ENCODE results near the gene C13orf42. TPM values are rescaled to one million over a fixed set of nuclear protein-coding genes. Genes with fewer than 3 reads are reported as not detected.

C13orf42 gene
- total RNA-seq, 1 experiment from 2014 or later, result not detected

DNA sequence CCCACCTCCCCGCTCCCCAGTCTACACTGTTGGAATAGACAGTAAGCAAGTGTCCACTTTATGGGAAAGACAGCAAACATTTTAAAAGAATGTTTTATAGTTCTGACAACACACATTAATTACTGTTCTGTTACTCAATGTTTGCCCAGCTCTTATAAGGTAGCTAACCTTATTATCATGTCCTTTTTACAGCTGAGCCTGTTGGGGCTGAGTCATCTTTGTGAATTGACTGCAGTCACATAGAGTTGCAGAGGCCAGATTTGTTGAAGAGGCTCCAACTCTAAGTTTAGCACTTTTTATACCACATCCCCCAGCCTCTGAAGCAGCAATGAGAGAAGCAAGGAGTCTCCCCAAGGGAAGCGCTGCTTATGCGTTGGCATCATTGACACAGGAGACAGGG, 76.2 kb downstream of the C13orf42 start:
- POLR2A ChIA-PET, result no interaction called here
- BruUV-seq (replicated peaks), result no TSS peak
- RAD21 ChIA-PET (ENCODE audit: low non-redundant PET in 1 of 2, low total read pairs in 2 of 2, uncharacterized antibody in 2 of 2, unreplicated experiment in 2 of 2), result no interaction called here

More for the DNA sequence above, 76.2 kb downstream of the C13orf42 start:
- Histone ChIP-seq H3K4me3 (replicated peaks in 1 of 2; ENCODE audit: low read depth in 1 of 2, low read length in 2 of 2) (no peak overlapping the region), H2AFZ (ENCODE audit: low read depth, low read length, poor library complexity, severe bottlenecking) (no peak overlapping the region), H3K79me2 (ENCODE audit: insufficient read depth, low read length) (no peaks in the 10 kb centered on the region), H3K27ac (ENCODE audit: low read depth, low read length) (no peak overlapping the region), H3K27me3 (ENCODE audit: insufficient read depth, low read length) (no peaks in the 10 kb centered on the region), H4K20me1 (ENCODE audit: insufficient read depth) (no peaks in the 10 kb centered on the region), H3K9me3 (ENCODE audit: control insufficient read depth in 1 of 2, insufficient read depth in 1 of 2, low read depth in 1 of 2, low read length in 2 of 2) (no peaks in the 10 kb centered on the region), H3K9ac (ENCODE audit: low read length) (no peak overlapping the region), H3K9me2 (ENCODE audit: insufficient read depth) (no peaks in the 10 kb centered on the region), H3K4me2 (ENCODE audit: low read length) (no peak overlapping the region), H3K36me3 (ENCODE audit: control insufficient read depth in 1 of 2, insufficient read depth in 2 of 2, low read length in 2 of 2) (no peaks in the 10 kb centered on the region), H3K4me1 (ENCODE audit: control insufficient read depth in 1 of 2, insufficient read depth in 2 of 2, low read length in 2 of 2) (no peaks in the 10 kb centered on the region)
- DNase-seq (ENCODE audit: low read depth, low spot score) (no peak), ATAC-seq (no peak)
- intact Hi-C loops (cut with micrococcal nuclease), result no loop called here
- TF ChIP-seq CEBPB (IDR thresholded peaks at IDR 0.05; ENCODE audit: low read depth), result no peak
- no peak for TF ChIP-seq ZNF274 (IDR thresholded peaks at IDR 0.05; ENCODE audit: low read depth, low read length)
- TF ChIP-seq, protein P1, sequence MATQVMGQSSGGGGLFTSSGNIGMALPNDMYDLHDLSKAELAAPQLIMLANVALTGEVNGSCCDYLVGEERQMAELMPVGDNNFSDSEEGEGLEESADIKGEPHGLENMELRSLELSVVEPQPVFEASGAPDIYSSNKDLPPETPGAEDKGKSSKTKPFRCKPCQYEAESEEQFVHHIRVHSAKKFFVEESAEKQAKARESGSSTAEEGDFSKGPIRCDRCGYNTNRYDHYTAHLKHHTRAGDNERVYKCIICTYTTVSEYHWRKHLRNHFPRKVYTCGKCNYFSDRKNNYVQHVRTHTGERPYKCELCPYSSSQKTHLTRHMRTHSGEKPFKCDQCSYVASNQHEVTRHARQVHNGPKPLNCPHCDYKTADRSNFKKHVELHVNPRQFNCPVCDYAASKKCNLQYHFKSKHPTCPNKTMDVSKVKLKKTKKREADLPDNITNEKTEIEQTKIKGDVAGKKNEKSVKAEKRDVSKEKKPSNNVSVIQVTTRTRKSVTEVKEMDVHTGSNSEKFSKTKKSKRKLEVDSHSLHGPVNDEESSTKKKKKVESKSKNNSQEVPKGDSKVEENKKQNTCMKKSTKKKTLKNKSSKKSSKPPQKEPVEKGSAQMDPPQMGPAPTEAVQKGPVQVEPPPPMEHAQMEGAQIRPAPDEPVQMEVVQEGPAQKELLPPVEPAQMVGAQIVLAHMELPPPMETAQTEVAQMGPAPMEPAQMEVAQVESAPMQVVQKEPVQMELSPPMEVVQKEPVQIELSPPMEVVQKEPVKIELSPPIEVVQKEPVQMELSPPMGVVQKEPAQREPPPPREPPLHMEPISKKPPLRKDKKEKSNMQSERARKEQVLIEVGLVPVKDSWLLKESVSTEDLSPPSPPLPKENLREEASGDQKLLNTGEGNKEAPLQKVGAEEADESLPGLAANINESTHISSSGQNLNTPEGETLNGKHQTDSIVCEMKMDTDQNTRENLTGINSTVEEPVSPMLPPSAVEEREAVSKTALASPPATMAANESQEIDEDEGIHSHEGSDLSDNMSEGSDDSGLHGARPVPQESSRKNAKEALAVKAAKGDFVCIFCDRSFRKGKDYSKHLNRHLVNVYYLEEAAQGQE (IDR thresholded peaks at IDR 0.05; ENCODE audit: low read depth), result no peak
- TF ChIP-seq SIN3A (IDR thresholded peaks at IDR 0.05; ENCODE audit: low read depth), result no peak
- no peak for TF ChIP-seq JUND (IDR thresholded peaks at IDR 0.05)
- TF ChIP-seq FOSL1 (IDR thresholded peaks at IDR 0.05; ENCODE audit: low read depth), result no peak
- no peak for TF ChIP-seq EZH2 (IDR thresholded peaks at IDR 0.05)
- no peak for TF ChIP-seq YY1 (IDR thresholded peaks at IDR 0.05; ENCODE audit: extremely low read depth, insufficient replicate concordance, low read depth, low read length)
- no peak for TF ChIP-seq RAD21 (IDR thresholded peaks at IDR 0.05; ENCODE audit: low read depth)
- no peak for TF ChIP-seq POLR2AphosphoS5 (IDR thresholded peaks at IDR 0.05; ENCODE audit: low read depth, low read length)
- no peak for TF ChIP-seq EGR1 (IDR thresholded peaks at IDR 0.05; ENCODE audit: low read depth)
- TF ChIP-seq CBX3 (IDR thresholded peaks at IDR 0.05; ENCODE audit: low read depth), result no peak
- TF ChIP-seq, protein P2, sequence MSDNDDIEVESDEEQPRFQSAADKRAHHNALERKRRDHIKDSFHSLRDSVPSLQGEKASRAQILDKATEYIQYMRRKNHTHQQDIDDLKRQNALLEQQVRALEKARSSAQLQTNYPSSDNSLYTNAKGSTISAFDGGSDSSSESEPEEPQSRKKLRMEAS (IDR thresholded peaks at IDR 0.05), result no peak
- TF ChIP-seq, protein P3, sequence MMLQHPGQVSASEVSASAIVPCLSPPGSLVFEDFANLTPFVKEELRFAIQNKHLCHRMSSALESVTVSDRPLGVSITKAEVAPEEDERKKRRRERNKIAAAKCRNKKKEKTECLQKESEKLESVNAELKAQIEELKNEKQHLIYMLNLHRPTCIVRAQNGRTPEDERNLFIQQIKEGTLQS (IDR thresholded peaks at IDR 0.05), result no peak
- CTCF ChIA-PET, result no interaction called here
